Activated CD4-positive, alpha-beta T cell treated with anti-CD3 and anti-CD28 coated beads, Interleukin-10, Interleukin-2, amounts not matched to agents 100 ng/mL and 50 ng/mL, durations not matched to agents 16 hours and 8 hours (primary cell): ENCODE results near the gene BNC2.
"Not testable (repeated sequence)": the region's sequence is repeated elsewhere in the genome, so short reads cannot be mapped to it uniquely, and the experiment has no call there.

Experiments
- DNase-seq: peaks from one replicate; pipeline ENCODE4 v3.0.0-alpha.2; 2020

Gene BNC2

GRCh38 chr9:16475996-16476395 is 394.5 kb downstream of the BNC2 start:
- no peak for DNase-seq

GRCh38 chr9:16475257-16475656 is 395.2 kb downstream of the BNC2 start:
- DNase-seq, result no peak

GRCh38 chr9:16469184-16469583 is 401.3 kb downstream of the BNC2 start:
- DNase-seq, result no peak

GRCh38 chr9:16461851-16462250 is 408.6 kb downstream of the BNC2 start:
- no peak for DNase-seq

GRCh38 chr9:16461137-16461840 is 409.2 kb downstream of the BNC2 start:
- no peak for DNase-seq

GRCh38 chr9:16460696-16461095 is 409.8 kb downstream of the BNC2 start:
- no peak for DNase-seq

- no peak for DNase-seq
These were observed 410.9 kb downstream of the BNC2 start for GRCh38 chr9:16459421-16460148.

GRCh38 chr9:16458696-16459420 is 411.6 kb downstream of the BNC2 start:
- DNase-seq, result no peak

- no peak for DNase-seq
These were observed 414.6 kb downstream of the BNC2 start for GRCh38 chr9:16455842-16456241.

GRCh38 chr9:16453390-16453789 is 417.1 kb downstream of the BNC2 start:
- no peak for DNase-seq

- no peak for DNase-seq
These were observed 419.9 kb downstream of the BNC2 start for GRCh38 chr9:16450578-16450977.

- no peak for DNase-seq
These were observed 420.4 kb downstream of the BNC2 start for GRCh38 chr9:16450043-16450442.

- no peak for DNase-seq
These were observed 421.3 kb downstream of the BNC2 start for GRCh38 chr9:16449076-16449730.

GRCh38 chr9:16447946-16448345 is 422.5 kb downstream of the BNC2 start:
- no peak for DNase-seq

GRCh38 chr9:16446636-16447035 is 423.8 kb downstream of the BNC2 start:
- no peak for DNase-seq

- no peak for DNase-seq
These were observed 425.1 kb downstream of the BNC2 start for GRCh38 chr9:16445141-16445920.

GRCh38 chr9:16442622-16443021 is 427.8 kb downstream of the BNC2 start:
- no peak for DNase-seq

- no peak for DNase-seq
These were observed 428.7 kb downstream of the BNC2 start for GRCh38 chr9:16441791-16442190.

- not testable (repeated sequence) for DNase-seq
These were observed 431.6 kb downstream of the BNC2 start for GRCh38 chr9:16438831-16439230.

- DNase-seq, result no peak
These were observed 433.9 kb downstream of the BNC2 start for GRCh38 chr9:16436545-16436944.

- no peak for DNase-seq
These were observed 435.9 kb downstream of the BNC2 start for GRCh38 chr9:16434526-16434925.

- DNase-seq, result no peak
These were observed 437.0 kb downstream of the BNC2 start for GRCh38 chr9:16433494-16433893.
